K562 treated with DMSO at 1 percent for 24 hours (cell line): Measurements from ENCODE around the gene PPME1. TPM values are rescaled to one million over a fixed set of nuclear protein-coding genes. Genes with fewer than 3 reads are reported as not detected.

Source experiments
- total RNA-seq: library from RNA; unstranded; fragments of 300-600 nt; gene quantifications from 2 replicates; pipeline ENCODE4 v1.2.3, GENCODE V29; 2022; ENCODE audit warnings: low read depth; ENCODE audit not compliant: insufficient read depth

The PPME1 gene
- total RNA-seq: 56.1 and 57.1 TPM in 2 replicates

GRCh38 chr11:74170694-74171629, at the start of gene PPME1, which contains the start of gene C2CD3:
Gene PPME1 (plus strand): TSS chr11:74171289. CDS start chr11:74171422, 133 bp downstream.
Gene C2CD3 (minus strand): TSS chr11:74171002. CDS start chr11:74170792, 210 bp downstream.

Other genes starting within 250 kb of the PPME1 start
- gene DNAJB13, start 220.3 kb upstream of the PPME1 start, total RNA-seq: not detected in 2 replicates
- 89.3 and 106 TPM in 2 replicates for gene UCP2, start 188.4 kb upstream of the PPME1 start, total RNA-seq
- 0.37 and 2.0 TPM in 2 replicates for gene UCP3, start 162.2 kb upstream of the PPME1 start, total RNA-seq
- 19.1 and 19.7 TPM in 2 replicates for gene C2CD3, start 287 bp upstream of the PPME1 start, total RNA-seq
- gene P4HA3, start 140.4 kb downstream of the PPME1 start, total RNA-seq: not detected in 2 replicates
- gene PGM2L1, start 227.1 kb downstream of the PPME1 start, total RNA-seq: 1.2 and 1.4 TPM in 2 replicates